Activated T-helper 2 cell treated with anti-CD3 and anti-CD28 coated beads, Interferon-gamma antibody, Interleukin-2, Interleukin-4, amounts not matched to agents 10 μg/mL and 5 μg/mL and 100 μg/mL, durations not matched to agents 14 hours and 24 hours and 36 hours (primary cell): ENCODE measurements around the gene NOP10. TPM values are rescaled to one million over a fixed set of nuclear protein-coding genes. Genes with fewer than 3 reads are reported as not detected.
"Not testable (repeated sequence)": the region's sequence is repeated elsewhere in the genome, so short reads cannot be mapped to it uniquely, and the experiment has no call there.

Experiments used
- DNase-seq: peaks from one replicate; pipeline ENCODE4 v3.0.0; 2021; ENCODE audit warnings: low spot score
- H3K27ac Mint-ChIP-seq: one replicate; pipeline ENCODE4 v1.8.0; 2021; ENCODE audit warnings: mixed read lengths
- H3K27me3 Mint-ChIP-seq: one replicate; pipeline ENCODE4 v1.8.0; 2021; ENCODE audit warnings: low read depth, mixed read lengths
- H3K36me3 Mint-ChIP-seq: one replicate; pipeline ENCODE4 v1.8.0; 2021; ENCODE audit warnings: low read depth, mixed read lengths
- H3K4me1 Mint-ChIP-seq: one replicate; pipeline ENCODE4 v1.8.0; 2021; ENCODE audit warnings: low read depth, mixed read lengths
- H3K4me3 Mint-ChIP-seq: one replicate; pipeline ENCODE4 v1.8.0; 2021; ENCODE audit warnings: low read depth, mild to moderate bottlenecking, moderate library complexity, mixed read lengths
- H3K9me3 Mint-ChIP-seq: one replicate; pipeline ENCODE4 v1.8.0; 2021; ENCODE audit warnings: mixed read lengths
- intact Hi-C: fragments of 100-400 bp; cut with micrococcal nuclease; formaldehyde crosslinking; loops from one replicate; pipeline ENCODE4 v1.15.1; 2023
- total RNA-seq: library from RNA; stranded (reverse); gene quantifications from 2 replicates; pipeline ENCODE4 v1.2.3, GENCODE V29; 2022

The NOP10 gene
- total RNA-seq, result 227 and 232 TPM in 2 replicates

GRCh38 chr15:34342737-34343575 lies at the start of gene NOP10, which contains the start of gene NUTM1:
Gene NOP10 (minus strand): TSS chr15:34343136. CDS start chr15:34343073, 63 bp downstream.
Gene NUTM1 (plus strand): TSS chr15:34343315. CDS start chr15:34343697, 382 bp downstream.
- peak within 1 kb of the TSS; percentile 48 for H3K27ac Mint-ChIP-seq
- peaks cover 18% of the 10 kb centered on the region for H3K4me1 Mint-ChIP-seq
- intact Hi-C loops, result loop anchor here (1.0 kb wide), 2 partner anchors 24 to 241 kb away; partner anchors contain the start of genes LPCAT4 and PGBD4
- no peaks in the 10 kb centered on the region for H3K27me3 Mint-ChIP-seq
- peak; percentile 91 for DNase-seq
- H3K9me3 Mint-ChIP-seq, result no peaks in the 10 kb centered on the region
- peaks cover 33% of the 10 kb centered on the region for H3K36me3 Mint-ChIP-seq
- no peak within 1 kb of the TSS for H3K4me3 Mint-ChIP-seq

DNA sequence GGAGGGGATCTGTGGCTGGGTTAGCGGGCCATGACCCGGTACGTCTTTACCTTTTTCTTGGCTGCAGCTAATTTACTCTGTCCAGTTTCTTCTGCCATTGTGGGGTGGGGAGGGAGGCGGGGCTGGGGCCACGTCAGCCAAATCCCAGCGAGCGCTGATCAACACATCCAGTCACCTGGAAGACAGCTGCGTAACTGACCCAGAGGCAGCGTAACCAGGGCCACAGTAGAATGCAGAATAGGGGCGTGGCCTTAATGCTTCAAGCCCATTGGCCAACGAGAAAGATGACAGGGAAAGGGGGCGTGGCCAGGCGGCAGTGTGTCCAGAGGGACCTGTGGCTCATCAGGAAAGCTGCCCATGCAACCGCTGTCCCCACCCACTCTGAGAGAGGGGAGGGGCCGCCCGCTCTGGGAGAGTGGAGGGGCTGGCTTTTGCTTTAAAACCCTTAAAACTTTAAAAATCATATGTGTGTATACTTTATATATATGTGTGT lies 46.7 kb upstream of the NOP10 start:
- H3K9me3 Mint-ChIP-seq, H3K36me3 Mint-ChIP-seq, H3K27ac Mint-ChIP-seq, H3K4me1 Mint-ChIP-seq, DNase-seq, H3K27me3 Mint-ChIP-seq, intact Hi-C loops, H3K4me3 Mint-ChIP-seq: not testable (repeated sequence)

- H3K4me1 Mint-ChIP-seq, H3K4me3 Mint-ChIP-seq, H3K36me3 Mint-ChIP-seq, DNase-seq, H3K9me3 Mint-ChIP-seq, H3K27me3 Mint-ChIP-seq, H3K27ac Mint-ChIP-seq, intact Hi-C loops: not testable (repeated sequence)
Observed at GRCh38 chr15:34381829-34382521, 39.0 kb upstream of the NOP10 start.

DNA sequence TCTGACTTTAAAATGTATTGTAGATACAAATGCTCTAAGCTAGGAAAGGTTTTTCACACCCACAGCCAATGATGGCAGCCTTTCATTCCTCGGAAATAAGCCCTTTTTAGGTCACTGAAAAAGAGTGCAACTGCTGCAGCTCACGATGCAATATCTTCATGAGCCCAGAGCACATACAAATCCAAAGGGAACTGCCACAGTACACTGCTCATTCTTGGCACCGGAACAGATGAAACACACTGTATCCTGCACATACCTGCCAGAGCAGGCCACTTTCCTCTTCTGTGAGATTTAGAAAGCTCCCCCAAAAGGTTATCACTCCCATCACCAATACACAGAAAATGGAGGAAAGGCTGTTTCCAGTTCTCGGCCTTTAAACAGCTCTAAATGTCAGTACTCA lies 37.6 kb upstream of the NOP10 start:
- intact Hi-C loops, H3K4me3 Mint-ChIP-seq, H3K36me3 Mint-ChIP-seq, H3K9me3 Mint-ChIP-seq, H3K27ac Mint-ChIP-seq, H3K27me3 Mint-ChIP-seq, H3K4me1 Mint-ChIP-seq, DNase-seq: not testable (repeated sequence)

- no peak for DNase-seq
- Mint-ChIP-seq H3K27ac (no peak overlapping the region), H3K4me1 (no peaks in the 10 kb centered on the region), H3K4me3 (no peak overlapping the region), H3K36me3 (peaks cover 7% of the 10 kb centered on the region), H3K27me3 (no peaks in the 10 kb centered on the region), H3K9me3 (no peaks in the 10 kb centered on the region)
- intact Hi-C loops, result no loop called here
Observed at GRCh38 chr15:34376856-34377255, 33.9 kb upstream of the NOP10 start.

- H3K4me3 Mint-ChIP-seq, DNase-seq, H3K9me3 Mint-ChIP-seq, H3K4me1 Mint-ChIP-seq, H3K36me3 Mint-ChIP-seq, H3K27ac Mint-ChIP-seq, H3K27me3 Mint-ChIP-seq, intact Hi-C loops: not testable (repeated sequence)
Observed at GRCh38 chr15:34375541-34375940, 32.6 kb upstream of the NOP10 start.

- Mint-ChIP-seq H3K27me3 (no peaks in the 10 kb centered on the region), H3K27ac (no peak overlapping the region), H3K4me1 (peaks cover 4% of the 10 kb centered on the region), H3K4me3 (no peak overlapping the region), H3K36me3 (peaks cover 3% of the 10 kb centered on the region), H3K9me3 (no peaks in the 10 kb centered on the region)
- DNase-seq, result no peak
- intact Hi-C loops, result no loop called here
Observed at GRCh38 chr15:34374816-34375215, 31.9 kb upstream of the NOP10 start.

DNA sequence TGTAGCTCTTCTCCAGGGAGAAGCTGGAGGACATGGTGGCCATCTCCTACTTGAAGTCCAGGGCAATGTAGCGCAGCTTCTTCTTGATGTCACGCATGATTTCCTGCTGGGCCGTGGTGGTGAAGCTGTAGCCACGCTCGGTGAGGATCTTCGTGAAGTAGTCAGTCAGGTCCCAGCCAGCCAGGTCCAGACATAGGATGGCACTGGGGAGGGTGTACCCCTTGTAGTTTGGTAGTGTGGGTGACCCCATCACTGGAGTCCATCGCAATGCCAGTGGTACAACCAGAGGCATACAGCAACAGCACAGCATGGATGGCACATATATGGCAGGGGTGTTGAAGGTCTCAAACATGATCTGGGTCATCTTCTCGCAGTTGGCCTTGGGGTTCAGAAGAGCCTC lies 31.0 kb upstream of the NOP10 start:
- intact Hi-C loops, result no loop called here

DNA sequence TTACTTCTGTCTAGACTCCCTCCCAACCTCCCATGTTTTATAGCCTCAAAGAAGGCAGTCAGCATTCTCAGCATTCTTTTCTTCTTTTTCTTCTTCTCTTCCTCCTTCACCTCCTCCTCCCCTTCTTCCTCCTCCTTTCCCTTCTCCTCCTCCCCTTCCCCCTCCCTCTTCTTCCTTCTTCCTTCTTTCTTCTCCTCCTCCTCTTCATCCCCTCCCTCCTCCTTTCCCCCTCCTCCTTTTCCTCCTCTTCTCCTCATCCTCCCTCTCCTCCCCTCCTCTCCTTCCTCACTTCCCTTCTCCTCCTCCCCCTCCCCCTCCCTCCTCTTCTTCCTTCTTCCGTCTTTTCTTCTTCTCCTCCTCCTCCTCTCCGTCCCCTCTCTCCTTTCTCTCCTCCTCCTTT lies 27.7 kb upstream of the NOP10 start:
- Mint-ChIP-seq H3K4me1 (peaks cover 20% of the 10 kb centered on the region), H3K27ac (no peak overlapping the region), H3K9me3 (no peaks in the 10 kb centered on the region), H3K27me3 (no peaks in the 10 kb centered on the region), H3K36me3 (no peaks in the 10 kb centered on the region), H3K4me3 (no peak overlapping the region)
- intact Hi-C loops, result no loop called here
- no peak for DNase-seq

More for the DNA sequence above, 31.0 kb upstream of the NOP10 start:
- Mint-ChIP-seq H3K36me3 (peaks cover 3% of the 10 kb centered on the region), H3K27me3 (no peaks in the 10 kb centered on the region), H3K9me3 (no peaks in the 10 kb centered on the region), H3K27ac (no peak overlapping the region), H3K4me1 (peaks cover 8% of the 10 kb centered on the region), H3K4me3 (no peak overlapping the region)
- no peak for DNase-seq

GRCh38 chr15:34370129-34370528 lies 27.2 kb upstream of the NOP10 start:
- no peaks in the 10 kb centered on the region for H3K27me3 Mint-ChIP-seq
- no peak overlapping the region for H3K27ac Mint-ChIP-seq
- intact Hi-C loops, result no loop called here
- H3K9me3 Mint-ChIP-seq, result no peaks in the 10 kb centered on the region
- H3K4me3 Mint-ChIP-seq, result no peak overlapping the region
- no peaks in the 10 kb centered on the region for H3K36me3 Mint-ChIP-seq
- peaks cover 25% of the 10 kb centered on the region for H3K4me1 Mint-ChIP-seq
- no peak for DNase-seq

DNA sequence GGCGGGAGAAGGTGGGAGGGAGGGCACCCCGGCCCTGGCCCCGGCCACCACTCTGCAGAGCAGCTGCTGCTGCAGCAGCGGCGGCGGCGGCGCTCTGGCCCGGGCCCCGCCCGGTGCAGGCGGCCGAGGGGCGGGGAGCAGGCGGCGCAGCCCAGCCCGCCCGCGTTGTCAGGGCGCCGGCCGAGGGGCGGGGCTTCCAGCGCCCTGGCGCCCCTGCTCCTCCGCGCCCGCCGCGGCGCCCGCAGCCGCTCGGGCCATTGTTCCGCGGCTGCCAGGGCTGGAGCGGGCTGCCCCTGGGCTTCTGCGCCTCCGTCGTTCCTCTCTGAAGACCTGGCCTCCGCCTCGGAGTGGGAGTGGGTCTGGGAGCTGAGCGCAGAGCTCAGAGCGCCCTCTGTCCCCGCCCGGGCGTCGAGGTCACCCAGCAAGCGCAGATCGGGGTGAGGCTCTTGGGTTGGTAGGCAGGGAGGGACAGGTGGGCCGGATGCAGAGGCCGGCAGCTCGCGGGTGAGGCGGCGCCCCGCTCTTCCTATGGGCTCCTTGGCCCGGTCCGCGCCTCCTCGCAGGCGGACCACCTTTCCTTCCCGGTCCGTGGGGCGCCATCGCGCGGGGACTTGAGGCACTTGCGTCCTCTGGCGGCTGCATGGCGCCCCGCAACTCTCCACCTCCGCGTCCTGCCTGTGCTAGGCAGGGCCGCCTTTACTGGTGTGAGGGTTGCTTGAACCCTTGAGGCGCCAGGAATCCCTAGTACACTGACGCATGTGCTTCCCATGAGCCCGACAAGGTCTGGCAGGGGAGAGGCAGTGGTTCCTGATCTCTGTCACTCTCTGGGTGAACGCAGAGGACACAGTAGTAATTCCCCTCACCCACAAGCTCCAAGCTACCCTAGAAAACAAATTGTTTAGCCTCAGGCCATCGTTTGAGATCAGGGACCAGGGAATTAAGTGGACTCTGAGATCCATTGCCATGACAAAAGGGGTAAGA lies 24.5 kb upstream of the NOP10 start, which contains the start of gene LPCAT4:
LPCAT4 (minus strand) TSS at position 96 of the 981 bp plus-strand sequence. CDS start 96 bp downstream, outside the sequence.
- intact Hi-C loops, result loop anchor here (1.0 to 5.0 kb wide), 6 partner anchors 24 to 267 kb away; partner anchors contain the start of genes EMC7, GOLGA8A, NOP10 and NUTM1

More for the DNA sequence above, 24.5 kb upstream of the NOP10 start, which contains the start of gene LPCAT4:
- no peaks in the 10 kb centered on the region for H3K27me3 Mint-ChIP-seq
- peaks cover 26% of the 10 kb centered on the region for H3K4me1 Mint-ChIP-seq
- H3K27ac Mint-ChIP-seq, result peak within 1 kb of the TSS; percentile 97
- no peaks in the 10 kb centered on the region for H3K9me3 Mint-ChIP-seq
- peak; percentile 88 for DNase-seq
- H3K36me3 Mint-ChIP-seq, result peaks cover 14% of the 10 kb centered on the region
- H3K4me3 Mint-ChIP-seq, result peak within 1 kb of the TSS; percentile 98
